Measurements from ENCODE around the gene FASN.

- TF ChIP-seq POLR2AphosphoS5 (IDR thresholded peaks at IDR 0.05; ENCODE audit: borderline replicate concordance, low read depth, low read length) (no peak), EZH2 (IDR thresholded peaks at IDR 0.05) (no peak), FOXP2 (optimal IDR thresholded peaks at IDR 0.05; ENCODE audit: control extremely low read depth, extremely low read length, insufficient read depth) (no peak)
Observed at GRCh38 chr17:82062076-82062983, 35.7 kb downstream of the FASN start.
